Osteoblast (primary cell): ENCODE data around the gene RHEX. TPM values are rescaled to one million over a fixed set of nuclear protein-coding genes. Genes with fewer than 3 reads are reported as not detected.
A peak's percentile ranks its signal among the peaks of the same experiment; 100 is the strongest.

Source experiments
- DNase-seq: peaks from one replicate; pipeline ENCODE4 v3.0.0; 2011; ENCODE audit warnings: low spot score, mixed read lengths; ENCODE audit not compliant: insufficient read length; ENCODE audit errors: missing footprints
- H2AFZ ChIP-seq: 2 replicates; pipeline ENCODE4 v1.6.0; 2011; ENCODE audit warnings: mild to moderate bottlenecking, low read length
- H3K27ac ChIP-seq: 2 replicates; pipeline ENCODE4 v1.5.1; 2011; ENCODE audit warnings: mild to moderate bottlenecking, low read depth, low read length, moderate library complexity
- H3K27me3 ChIP-seq: 2 replicates; pipeline ENCODE4 v1.6.0; 2012; ENCODE audit warnings: mild to moderate bottlenecking, control low read depth, inconsistent platforms, low read length, moderate library complexity; ENCODE audit not compliant: insufficient read depth
- H3K36me3 ChIP-seq: 2 replicates; pipeline ENCODE4 v1.5.1; 2011; ENCODE audit warnings: mild to moderate bottlenecking, low read length, control low read depth, moderate library complexity; ENCODE audit not compliant: insufficient read depth
- H3K4me1 ChIP-seq: 2 replicates; pipeline ENCODE4 v1.5.1; 2011; ENCODE audit warnings: mild to moderate bottlenecking, low read length, control low read depth, moderate library complexity; ENCODE audit not compliant: insufficient read depth
- H3K4me2 ChIP-seq: 2 replicates; pipeline ENCODE4 v1.6.0; 2011; ENCODE audit warnings: mild to moderate bottlenecking, low read length; ENCODE audit not compliant: insufficient read depth
- H3K4me3 ChIP-seq: fragments of 200-600 bp; sonication (generic); 3 replicates; pipeline ENCODE4 v1.5.1; 2012; ENCODE audit warnings: mild to moderate bottlenecking, low read length, inconsistent platforms; ENCODE audit not compliant: insufficient read depth
- H3K79me2 ChIP-seq: 2 replicates; pipeline ENCODE4 v1.6.0; 2012; ENCODE audit warnings: mild to moderate bottlenecking, low read length, control low read depth, inconsistent platforms; ENCODE audit not compliant: insufficient read depth
- H3K9me3 ChIP-seq: 2 replicates; pipeline ENCODE4 v1.5.1; 2011; ENCODE audit warnings: low read depth, low read length, control low read depth
- H4K20me1 ChIP-seq: 2 replicates; pipeline ENCODE4 v1.6.0; 2012; ENCODE audit warnings: mild to moderate bottlenecking, low read length, control low read depth; ENCODE audit not compliant: insufficient read depth
- total RNA-seq: library from RNA; depleted of rRNA; stranded (reverse); fragments of >200 nt; gene quantifications from 2 replicates; pipeline ENCODE4 v1.2.3, GENCODE V29; 2012
- TF ChIP-seq, protein P1 (sequence below): IDR thresholded peaks from 2 replicates; pipeline ENCODE4 v1.5.1; 2011; ENCODE audit warnings: mild to moderate bottlenecking, low read depth, low read length, moderate library complexity; ENCODE audit errors: extremely low read depth

RHEX gene
- total RNA-seq, 1 donor = not detected

DNA sequence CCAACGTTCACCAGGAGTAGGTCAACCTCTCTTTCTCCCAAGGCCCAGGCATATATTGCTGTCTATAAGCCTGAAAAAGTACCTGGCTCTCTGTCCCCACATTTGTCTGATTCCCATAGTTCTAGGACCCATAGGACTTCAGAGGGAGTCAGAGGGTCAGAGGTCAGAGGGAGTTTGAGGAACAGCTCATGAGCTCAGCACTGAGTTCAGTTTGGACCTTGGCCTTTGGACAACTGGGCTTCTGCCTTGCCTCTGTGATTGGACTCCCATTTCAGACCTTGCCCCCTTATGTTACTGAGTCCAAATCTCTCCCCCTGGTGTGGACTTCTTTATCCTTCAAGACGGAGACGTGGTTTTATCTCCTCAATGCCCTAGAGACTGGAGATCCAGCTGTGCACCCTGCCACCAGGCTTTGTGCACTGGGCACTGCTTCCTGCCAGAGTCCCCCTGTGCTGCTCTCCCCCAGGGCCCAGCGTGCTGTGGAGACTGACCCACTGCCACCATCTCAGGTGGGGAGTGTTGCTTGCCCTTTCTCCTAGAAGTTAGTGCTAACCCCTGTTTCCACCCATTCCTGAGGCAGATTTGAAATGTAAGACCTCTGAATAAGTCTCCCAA lies 32.5 kb upstream of the RHEX start:
- H3K9me3 ChIP-seq = no peaks in the 10 kb centered on the region
- no peak for DNase-seq
- H3K79me2 ChIP-seq = no peaks in the 10 kb centered on the region
- H4K20me1 ChIP-seq = no peaks in the 10 kb centered on the region
- no peak overlapping the region for H3K4me2 ChIP-seq
- no peaks in the 10 kb centered on the region for H3K36me3 ChIP-seq
- no peak overlapping the region for H3K4me3 ChIP-seq
- H3K4me1 ChIP-seq = peaks cover 7% of the 10 kb centered on the region
- no peaks in the 10 kb centered on the region for H3K27me3 ChIP-seq
- H2AFZ ChIP-seq = no peak overlapping the region
- no peak overlapping the region for H3K27ac ChIP-seq
- TF ChIP-seq, protein P1, sequence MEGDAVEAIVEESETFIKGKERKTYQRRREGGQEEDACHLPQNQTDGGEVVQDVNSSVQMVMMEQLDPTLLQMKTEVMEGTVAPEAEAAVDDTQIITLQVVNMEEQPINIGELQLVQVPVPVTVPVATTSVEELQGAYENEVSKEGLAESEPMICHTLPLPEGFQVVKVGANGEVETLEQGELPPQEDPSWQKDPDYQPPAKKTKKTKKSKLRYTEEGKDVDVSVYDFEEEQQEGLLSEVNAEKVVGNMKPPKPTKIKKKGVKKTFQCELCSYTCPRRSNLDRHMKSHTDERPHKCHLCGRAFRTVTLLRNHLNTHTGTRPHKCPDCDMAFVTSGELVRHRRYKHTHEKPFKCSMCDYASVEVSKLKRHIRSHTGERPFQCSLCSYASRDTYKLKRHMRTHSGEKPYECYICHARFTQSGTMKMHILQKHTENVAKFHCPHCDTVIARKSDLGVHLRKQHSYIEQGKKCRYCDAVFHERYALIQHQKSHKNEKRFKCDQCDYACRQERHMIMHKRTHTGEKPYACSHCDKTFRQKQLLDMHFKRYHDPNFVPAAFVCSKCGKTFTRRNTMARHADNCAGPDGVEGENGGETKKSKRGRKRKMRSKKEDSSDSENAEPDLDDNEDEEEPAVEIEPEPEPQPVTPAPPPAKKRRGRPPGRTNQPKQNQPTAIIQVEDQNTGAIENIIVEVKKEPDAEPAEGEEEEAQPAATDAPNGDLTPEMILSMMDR = no peak

DNA sequence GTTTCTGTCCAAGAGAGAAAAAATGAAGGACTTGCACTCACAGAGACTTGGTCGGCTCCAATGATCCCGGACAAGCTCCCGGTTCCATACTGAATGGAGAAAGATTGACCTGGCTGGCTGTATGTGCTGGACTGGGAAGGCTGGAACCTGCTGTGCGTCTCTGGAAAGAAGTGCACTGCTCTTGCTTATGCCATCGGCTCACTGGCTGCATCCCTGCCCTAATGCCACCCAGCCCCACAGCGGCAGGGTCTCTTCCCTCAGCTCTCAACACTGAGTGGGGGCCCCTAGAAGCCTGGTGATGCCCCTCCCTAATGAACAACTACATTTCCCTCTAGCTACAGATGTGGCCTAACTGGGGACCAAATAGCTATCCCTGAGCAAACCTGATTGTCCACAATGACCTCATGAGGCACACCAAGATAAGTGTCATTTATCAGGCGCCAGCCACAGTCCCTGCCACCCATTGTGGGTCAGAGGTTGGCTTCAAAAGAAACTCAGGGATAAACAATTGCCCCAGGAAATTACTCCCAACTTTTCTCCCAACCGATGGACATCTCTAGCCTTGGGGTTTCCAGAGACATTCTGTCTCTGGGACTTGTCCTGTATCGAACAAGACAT lies 31.9 kb upstream of the RHEX start:
- Histone ChIP-seq H3K9me3 (no peaks in the 10 kb centered on the region), H2AFZ (no peak overlapping the region), H3K79me2 (no peaks in the 10 kb centered on the region), H3K4me2 (no peak overlapping the region), H3K4me1 (peaks cover 7% of the 10 kb centered on the region), H3K27ac (no peak overlapping the region), H3K27me3 (no peaks in the 10 kb centered on the region), H3K4me3 (no peak overlapping the region), H4K20me1 (no peaks in the 10 kb centered on the region), H3K36me3 (no peaks in the 10 kb centered on the region)
- TF ChIP-seq, protein P1 = no peak
- no peak for DNase-seq

DNA sequence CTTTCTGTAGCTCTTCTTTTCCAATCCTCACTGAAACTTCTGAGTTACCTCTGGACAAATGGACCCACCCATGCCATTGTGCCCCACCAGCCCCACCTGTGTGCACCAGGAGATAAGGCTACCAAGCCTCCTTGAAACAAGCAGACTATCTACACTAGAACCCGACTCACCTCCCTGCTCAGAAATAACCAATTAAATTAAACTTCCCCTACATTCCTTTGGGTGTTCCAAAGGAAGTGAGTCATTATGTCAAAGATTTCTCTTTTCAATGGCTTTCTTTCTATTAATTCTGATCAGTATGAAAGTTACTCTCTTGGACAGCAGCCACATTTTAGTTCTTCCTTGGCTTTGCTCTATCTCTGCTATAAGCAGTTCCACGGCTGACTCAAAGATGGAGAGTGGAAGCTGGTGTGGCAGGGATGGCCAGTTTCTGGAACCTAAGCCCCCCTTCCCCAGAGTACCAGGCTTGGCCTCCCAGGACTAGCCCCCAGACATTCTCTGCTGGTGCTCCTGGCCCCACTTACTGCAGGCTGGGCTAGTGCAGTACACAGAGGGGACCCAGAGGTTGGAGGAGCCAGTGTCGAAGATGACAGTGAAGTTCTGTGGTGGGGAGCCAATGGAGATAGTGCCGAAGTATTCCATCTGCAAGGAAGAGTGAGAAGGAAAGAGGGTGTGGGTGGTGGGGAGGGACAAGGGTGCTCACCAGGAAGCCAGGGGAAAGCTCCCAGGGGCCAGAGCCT lies 31.2 kb upstream of the RHEX start:
- peak; percentile 53 for DNase-seq
- Histone ChIP-seq H3K79me2 (no peaks in the 10 kb centered on the region), H3K27me3 (no peaks in the 10 kb centered on the region), H3K36me3 (no peaks in the 10 kb centered on the region), H3K27ac (no peak overlapping the region), H3K4me1 (peaks cover 7% of the 10 kb centered on the region), H4K20me1 (no peaks in the 10 kb centered on the region), H3K4me3 (no peak overlapping the region), H3K4me2 (no peak overlapping the region), H2AFZ (no peak overlapping the region), H3K9me3 (no peaks in the 10 kb centered on the region)
- TF ChIP-seq, protein P1 = no peak

DNA sequence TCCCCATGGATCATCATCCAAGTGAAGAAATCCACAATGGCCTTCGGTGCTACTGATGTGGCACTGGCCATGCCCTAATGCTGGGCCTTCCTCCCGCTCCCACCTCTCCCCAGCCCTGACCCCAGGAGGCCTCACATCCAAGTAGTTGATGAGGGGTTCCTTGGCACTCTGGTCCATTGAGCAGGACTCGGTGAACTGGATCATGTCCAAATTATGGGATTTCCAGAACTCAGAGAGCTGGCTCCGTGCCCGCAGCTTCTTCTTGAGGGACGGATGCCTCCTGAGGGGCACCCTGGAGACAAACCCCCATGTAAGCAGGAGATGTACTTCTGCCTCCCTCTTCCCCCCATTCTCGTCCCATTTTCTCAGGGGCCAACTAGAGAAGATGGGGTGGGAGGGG lies 30.2 kb upstream of the RHEX start:
- Histone ChIP-seq H4K20me1 (no peaks in the 10 kb centered on the region), H3K79me2 (no peaks in the 10 kb centered on the region), H3K27me3 (no peaks in the 10 kb centered on the region), H3K4me2 (no peak overlapping the region), H3K36me3 (no peaks in the 10 kb centered on the region), H2AFZ (no peak overlapping the region), H3K9me3 (no peaks in the 10 kb centered on the region), H3K4me3 (no peak overlapping the region), H3K4me1 (peaks cover 7% of the 10 kb centered on the region), H3K27ac (no peak overlapping the region)
- TF ChIP-seq, protein P1 = no peak
- DNase-seq = no peak
